ENCODE results near the gene SLAMF9.
"Not testable (repeated sequence)": the region's sequence is repeated elsewhere in the genome, so short reads cannot be mapped to it uniquely, and the experiment has no call there.

Gene SLAMF9

DNA sequence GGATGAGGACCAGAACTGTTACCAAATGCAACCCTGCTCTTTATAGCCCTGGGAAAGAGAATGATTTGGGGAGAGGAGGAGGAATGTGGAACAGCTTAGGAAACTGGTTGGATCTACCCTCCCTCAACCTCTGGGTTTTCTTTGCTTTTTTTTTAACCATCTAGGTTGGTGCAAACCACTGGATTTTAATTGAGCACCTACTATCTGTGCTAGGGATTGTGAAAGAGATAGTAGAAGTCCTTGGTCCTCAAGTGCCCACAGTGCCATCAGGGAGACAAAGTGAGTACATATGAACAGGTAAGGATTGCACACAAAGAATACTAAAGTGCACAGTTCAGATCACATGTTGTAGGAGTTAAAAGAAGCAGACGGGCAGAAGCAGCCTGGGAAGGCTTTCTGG is 33.4 kb downstream of the SLAMF9 start:
- DNase-seq (ENCODE audit: low spot score) = no peak

DNA sequence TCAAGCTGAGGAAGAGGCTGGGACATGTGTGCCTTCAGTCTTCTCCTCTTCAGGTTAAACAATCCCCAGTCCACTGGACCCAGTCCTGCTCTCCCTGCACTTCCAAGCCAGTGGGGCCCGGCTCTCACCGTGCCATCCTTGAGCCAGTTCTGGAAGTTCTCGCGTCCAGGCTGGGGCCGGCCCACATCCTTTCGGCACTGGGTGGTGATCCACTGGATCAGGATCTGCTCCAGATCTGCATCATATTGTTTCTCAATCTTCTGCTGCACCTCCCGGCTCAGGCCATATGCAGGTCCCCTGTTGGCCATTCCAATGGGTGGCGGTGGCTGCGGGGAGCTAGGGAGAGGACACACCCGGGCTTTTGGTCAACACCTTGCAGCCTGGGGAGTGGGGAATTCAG is 33.8 kb downstream of the SLAMF9 start:
- DNase-seq (ENCODE audit: low spot score) = no peak

DNA sequence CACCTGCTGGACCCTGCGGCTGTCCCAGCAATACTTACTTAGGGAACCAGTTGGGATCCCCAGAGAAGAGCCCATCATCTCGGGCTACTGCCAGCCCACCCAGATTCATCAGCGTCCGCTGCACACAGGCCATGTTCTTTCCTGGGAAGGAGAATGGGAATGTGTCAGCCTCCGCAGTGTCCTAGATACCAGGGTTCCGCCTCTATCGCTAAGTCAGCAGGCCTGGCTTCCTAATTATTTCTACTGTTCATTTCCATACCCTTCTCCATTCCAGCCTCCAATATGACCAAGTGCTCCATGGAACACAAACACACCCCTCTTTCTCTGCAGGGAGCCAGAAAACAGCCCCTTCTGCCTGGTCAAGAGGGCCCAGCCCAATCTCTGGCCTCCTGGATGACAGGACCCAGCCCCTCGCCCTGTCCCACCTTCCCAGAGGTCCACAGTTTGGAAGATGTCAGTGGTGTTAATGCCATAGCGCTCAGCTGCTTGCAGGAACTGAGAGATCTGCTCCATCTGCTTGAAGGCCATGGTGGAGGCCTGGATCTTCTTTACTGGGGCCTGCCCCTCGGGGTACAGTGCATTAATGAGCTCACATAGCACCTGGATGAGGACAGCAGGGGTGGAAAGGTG is 34.7 kb downstream of the SLAMF9 start:
- no peak for DNase-seq (ENCODE audit: low spot score)

- no peak for DNase-seq (ENCODE audit: low spot score)
These were observed 35.5 kb downstream of the SLAMF9 start for GRCh38 chr1:159918352-159919200.

DNA sequence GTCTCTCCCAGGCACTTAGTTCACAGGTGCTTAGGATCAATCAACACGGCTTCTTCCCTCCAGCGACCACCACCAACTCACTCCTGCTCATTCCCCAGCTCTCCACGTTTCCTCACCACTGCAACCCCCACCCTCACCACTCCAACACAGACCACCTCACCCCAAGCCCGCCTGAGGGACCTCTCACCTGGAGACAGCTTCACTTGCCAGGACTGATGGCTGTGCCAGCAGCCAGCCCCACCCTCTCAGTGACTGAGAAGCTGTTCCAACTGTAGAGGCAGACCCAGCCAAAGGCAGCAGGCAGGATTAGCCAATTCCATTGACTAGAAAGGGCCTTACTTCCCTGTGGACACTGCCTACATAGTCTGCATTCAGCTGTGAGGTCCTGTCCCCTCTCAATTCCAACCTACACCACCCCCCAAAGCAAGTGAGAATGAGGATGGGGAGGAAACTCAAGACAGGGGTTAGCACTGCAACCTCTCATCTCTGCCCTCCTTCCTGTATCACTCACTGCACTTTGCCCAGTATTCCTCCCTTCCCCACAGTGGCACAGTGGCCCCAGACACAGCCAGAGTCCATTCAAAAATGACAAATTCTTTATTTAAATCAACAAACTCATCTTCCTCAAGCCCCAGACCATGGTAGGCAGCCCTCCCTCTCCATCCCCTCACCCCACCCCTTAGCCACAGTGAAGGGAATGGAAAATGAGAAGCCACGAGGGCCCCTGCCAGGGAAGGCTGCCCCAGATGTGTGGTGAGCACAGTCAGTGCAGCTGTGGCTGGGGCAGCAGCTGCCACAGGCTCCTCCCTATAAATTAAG is 36.3 kb downstream of the SLAMF9 start:
- DNase-seq (ENCODE audit: low spot score) = no peak

DNA sequence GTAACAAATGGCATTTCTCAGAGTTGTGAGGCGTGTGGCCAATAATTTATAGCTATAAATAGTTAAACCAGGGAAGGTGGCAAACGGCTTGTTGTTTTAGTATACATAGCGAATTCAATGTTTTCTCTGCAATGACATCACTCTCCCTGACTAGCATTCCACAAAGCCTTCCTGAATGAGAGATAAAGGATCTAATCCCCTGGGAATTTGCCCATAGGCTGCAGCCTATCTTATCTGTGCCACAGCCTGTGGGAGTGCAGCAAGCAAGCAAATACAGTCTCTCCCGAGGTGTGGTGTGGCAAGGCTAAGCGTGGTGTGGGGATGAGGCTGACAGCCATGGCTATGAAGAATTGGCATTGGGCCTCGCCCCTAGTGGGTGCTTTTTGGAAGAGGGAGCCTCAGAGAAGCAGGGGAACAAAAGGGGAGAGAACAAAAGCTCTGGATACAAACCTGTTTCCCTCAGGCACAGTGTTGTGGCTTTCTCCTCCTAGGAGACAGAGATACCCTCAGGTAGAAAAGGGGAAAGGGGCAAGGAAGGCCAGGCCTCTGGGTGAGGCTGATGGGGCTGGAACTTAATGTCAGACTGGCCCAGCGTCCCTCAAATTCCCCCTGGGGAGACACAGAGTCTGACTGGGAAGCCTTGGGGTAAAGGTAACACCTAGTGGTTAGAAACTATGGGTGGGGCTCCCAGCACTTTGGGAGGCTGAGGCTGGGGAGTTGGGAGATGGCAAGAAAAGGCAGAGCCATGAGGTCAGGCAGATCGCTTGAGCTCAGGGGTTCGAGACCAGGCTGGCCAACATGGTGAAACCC is 37.6 kb downstream of the SLAMF9 start:
- DNase-seq (ENCODE audit: low spot score) = no peak

- no peak for DNase-seq (ENCODE audit: low spot score)
These were observed 38.3 kb downstream of the SLAMF9 start for GRCh38 chr1:159915571-159916241.

DNA sequence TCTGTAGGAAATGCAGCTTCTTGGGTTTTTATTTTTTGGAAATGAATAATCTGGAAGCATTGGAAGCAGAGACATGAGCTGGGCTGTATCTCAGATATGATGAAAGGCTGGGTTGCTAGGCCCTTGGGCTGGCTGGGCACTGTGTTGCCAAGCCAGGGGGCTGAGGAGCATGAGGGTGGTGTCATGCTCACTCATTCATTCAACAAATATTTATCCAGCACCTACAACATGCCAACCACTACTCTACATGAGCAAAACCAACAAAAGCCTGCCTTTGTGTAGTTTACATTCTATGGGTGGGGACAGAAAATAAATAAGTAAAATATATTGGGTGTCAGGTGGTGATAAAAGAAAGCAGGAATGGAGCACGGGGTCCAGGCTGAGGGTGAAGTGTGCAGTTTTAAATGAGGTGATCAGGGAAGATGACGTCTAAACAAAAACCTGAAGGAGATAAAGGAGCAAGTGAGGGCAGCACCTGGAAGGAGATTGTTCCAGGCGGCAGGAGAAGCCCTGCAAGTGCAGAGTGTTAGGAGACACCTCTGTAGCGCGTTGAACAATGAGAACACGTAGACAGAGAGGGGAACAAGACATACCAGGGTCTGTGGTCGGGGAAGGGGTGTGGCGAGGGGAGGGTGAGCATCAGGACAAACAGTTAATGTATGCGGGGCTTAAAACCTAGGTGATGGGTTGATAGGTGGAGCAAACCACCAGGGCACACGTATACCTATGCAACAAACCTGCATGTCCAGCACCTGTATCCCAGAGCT is 39.6 kb downstream of the SLAMF9 start:
- DNase-seq (ENCODE audit: low spot score) = no peak

DNA sequence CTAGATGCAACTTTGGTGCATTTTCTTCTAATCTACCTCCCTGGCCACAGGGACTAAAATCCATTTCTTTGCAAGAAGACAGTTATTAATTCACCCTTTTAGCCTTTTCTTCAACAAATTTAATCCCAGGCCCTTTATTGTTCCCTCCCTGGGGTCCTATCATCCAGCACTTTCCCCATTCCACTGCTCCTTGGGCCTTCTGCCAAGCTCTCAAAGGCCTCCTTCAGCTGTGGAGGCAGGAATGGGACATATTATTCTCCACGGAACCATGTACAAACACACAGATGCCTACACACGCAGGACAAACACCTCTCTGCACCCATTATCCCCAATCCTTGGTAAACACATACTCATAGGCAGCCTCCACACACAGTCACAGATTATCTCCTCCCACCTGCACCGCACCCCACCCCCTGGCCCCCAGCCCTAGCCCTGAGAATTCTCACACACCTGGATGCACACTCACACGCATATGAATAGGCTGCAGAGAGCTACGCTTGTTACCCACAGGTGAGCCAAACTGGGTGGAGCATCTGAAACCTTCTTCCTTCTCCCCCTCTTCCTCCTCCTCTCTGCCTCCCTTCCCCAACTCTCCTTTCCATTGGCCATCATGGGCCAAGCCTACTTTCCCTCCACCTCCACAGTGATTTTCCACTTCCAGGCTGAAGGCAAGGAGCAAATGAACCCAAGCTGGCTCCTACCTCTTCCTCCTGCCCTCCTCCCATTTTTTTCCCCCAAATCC is 40.4 kb downstream of the SLAMF9 start:
- DNase-seq (ENCODE audit: low spot score) = no peak

GRCh38 chr1:159911326-159912070 is 42.5 kb downstream of the SLAMF9 start:
- no peak for DNase-seq (ENCODE audit: low spot score)

- DNase-seq (ENCODE audit: low spot score) = no peak
These were observed 45.8 kb downstream of the SLAMF9 start for GRCh38 chr1:159908031-159908940.

DNA sequence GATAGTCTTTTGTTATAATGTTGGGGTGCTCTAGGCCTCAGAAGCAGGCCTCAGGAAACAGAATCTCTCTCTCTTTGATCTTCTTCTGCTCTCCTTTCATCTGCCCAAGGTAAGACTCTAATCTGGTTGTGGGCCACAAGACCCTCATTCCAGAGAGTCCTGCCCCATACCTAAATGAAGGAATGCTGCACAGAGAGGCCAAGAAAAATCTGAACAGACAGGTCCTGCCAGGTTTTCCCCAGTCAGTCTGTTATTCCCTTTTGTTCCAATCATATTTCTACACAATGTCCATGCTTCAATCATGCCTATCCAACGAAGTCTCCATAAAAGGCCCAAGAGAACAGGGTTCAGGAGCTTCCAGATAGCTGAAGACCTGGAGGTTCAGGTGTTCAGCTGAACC is 47.1 kb downstream of the SLAMF9 start:
- DNase-seq (ENCODE audit: low spot score) = no peak

DNA sequence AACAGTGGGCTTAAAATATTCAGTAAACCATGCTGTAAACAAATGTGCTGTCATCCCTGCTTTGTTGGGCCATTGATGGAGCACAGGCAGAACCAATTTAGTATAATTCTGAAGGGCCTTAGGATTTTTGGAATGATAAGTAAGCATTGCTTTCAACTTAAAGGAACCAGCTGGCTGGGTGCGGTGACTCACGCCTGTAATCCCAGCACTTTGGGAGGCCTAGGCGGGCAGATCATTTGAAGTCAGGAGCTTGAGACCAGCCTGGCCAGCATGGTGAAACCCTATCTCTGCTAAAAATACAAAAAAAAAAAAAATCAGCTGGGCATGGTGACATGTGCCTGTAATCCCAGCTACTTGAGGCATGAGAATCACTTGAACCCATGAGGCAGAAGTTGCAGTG is 50.0 kb downstream of the SLAMF9 start:
- DNase-seq (ENCODE audit: low spot score) = not testable (repeated sequence)

DNA sequence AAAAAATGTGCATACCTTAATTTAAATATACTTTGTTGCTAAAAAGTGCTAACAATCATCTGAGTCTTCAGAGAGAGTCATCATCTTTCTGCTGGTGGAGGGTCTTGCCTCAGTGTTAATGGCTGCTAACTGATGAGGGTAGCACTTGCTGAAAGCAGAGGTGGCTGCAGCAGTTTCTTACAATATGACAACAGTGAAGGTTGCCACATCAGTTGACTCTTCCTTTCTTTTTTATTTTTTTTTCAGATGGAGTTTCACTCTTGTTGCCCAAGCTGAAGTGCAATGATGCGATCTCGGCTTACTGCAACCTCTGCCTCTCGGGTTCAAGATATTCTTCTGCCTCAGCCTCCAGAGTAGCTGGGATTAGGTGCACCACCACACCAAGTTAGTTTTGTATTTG is 51.5 kb downstream of the SLAMF9 start:
- no peak for DNase-seq (ENCODE audit: low spot score)

Measured in germinal center (tissue), 1 donor.